Activated naive CD8-positive, alpha-beta T cell treated with anti-CD3 and anti-CD28 coated beads, Interleukin-2, amount 10 ng/mL, durations not matched to agents 7 days and 5 days (primary cell): ENCODE data around the gene KRTAP10-9. TPM values are rescaled to one million over a fixed set of nuclear protein-coding genes. Genes with fewer than 3 reads are reported as not detected.
"Not testable (repeated sequence)": the region's sequence is repeated elsewhere in the genome, so short reads cannot be mapped to it uniquely, and the experiment has no call there.

Experiments
- ATAC-seq: fragments of 150-1000 bp; cut with Tn5 transposase; one replicate; pipeline ENCODE4 v1.10.0; 2021; ENCODE audit warnings: low read depth, moderate library complexity
- POLR2A ChIA-PET: fragments of 350-600 bp; sonication (Branson Sonifier 250); formaldehyde crosslinking; loops from one replicate; lab custom pipeline; 2021; ENCODE audit warnings: antibody characterized with exemption; lab: Charles Lee
- DNase-seq: peaks from one replicate; pipeline ENCODE4 v3.0.0; 2021
- H3K27ac Mint-ChIP-seq: one replicate; pipeline ENCODE4 v1.8.0; 2022; ENCODE audit warnings: mild to moderate bottlenecking, mixed read lengths
- H3K27me3 Mint-ChIP-seq: one replicate; pipeline ENCODE4 v1.8.0; 2022; ENCODE audit warnings: mild to moderate bottlenecking, moderate library complexity, mixed read lengths
- H3K36me3 Mint-ChIP-seq: one replicate; pipeline ENCODE4 v1.8.0; 2021; ENCODE audit warnings: mild to moderate bottlenecking, mixed read lengths
- H3K4me1 Mint-ChIP-seq: one replicate; pipeline ENCODE4 v1.8.0; 2021; ENCODE audit warnings: mixed read lengths
- H3K4me3 Mint-ChIP-seq: one replicate; pipeline ENCODE4 v1.8.0; 2022; ENCODE audit warnings: mild to moderate bottlenecking, moderate library complexity, mixed read lengths
- H3K9me3 Mint-ChIP-seq: one replicate; pipeline ENCODE4 v1.8.0; 2021; ENCODE audit warnings: mixed read lengths
- total RNA-seq, 2 experiments: library from RNA; stranded (reverse); gene quantifications; one replicate each; pipeline ENCODE4 v1.2.3, GENCODE V29; 2021

The KRTAP10-9 gene
- total RNA-seq, 2 experiments from 2014 or later = not detected

- H3K4me3 Mint-ChIP-seq, H3K27me3 Mint-ChIP-seq, ATAC-seq, H3K36me3 Mint-ChIP-seq, DNase-seq, POLR2A ChIA-PET, H3K4me1 Mint-ChIP-seq, H3K27ac Mint-ChIP-seq: not testable (repeated sequence)
- H3K9me3 Mint-ChIP-seq = peaks cover 15% of the 10 kb centered on the region
Measured at GRCh38 chr21:44646366-44647221, 19.7 kb downstream of the KRTAP10-9 start, which contains the start of gene KRTAP10-11. Gene KRTAP10-11 (plus strand): TSS chr21:44646414. CDS start chr21:44646459, 45 bp downstream.

DNA sequence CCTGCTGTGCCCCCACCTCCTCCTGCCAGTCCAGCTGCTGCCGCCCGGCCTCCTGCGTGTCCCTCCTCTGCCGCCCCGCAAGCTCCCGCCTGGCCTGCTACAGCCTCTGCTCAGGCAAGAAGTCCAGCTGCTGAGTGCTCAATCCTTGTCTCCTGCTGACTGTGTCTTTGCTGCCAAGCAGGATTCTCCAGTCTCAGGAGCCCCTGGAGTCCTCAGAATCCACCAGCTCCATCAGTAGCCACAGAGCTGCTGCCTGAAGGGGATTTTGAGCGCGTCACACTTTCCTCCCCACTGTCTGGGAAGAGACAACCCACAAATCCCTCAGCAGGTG is 20.3 kb downstream of the KRTAP10-9 start:
- POLR2A ChIA-PET = no interaction called here
- no peak for ATAC-seq
- Mint-ChIP-seq H3K36me3 (peaks cover 7% of the 10 kb centered on the region), H3K27me3 (no peaks in the 10 kb centered on the region), H3K9me3 (peaks cover 13% of the 10 kb centered on the region), H3K4me3 (no peak overlapping the region), H3K4me1 (peaks cover 2% of the 10 kb centered on the region), H3K27ac (no peak overlapping the region)
- no peak for DNase-seq

DNA sequence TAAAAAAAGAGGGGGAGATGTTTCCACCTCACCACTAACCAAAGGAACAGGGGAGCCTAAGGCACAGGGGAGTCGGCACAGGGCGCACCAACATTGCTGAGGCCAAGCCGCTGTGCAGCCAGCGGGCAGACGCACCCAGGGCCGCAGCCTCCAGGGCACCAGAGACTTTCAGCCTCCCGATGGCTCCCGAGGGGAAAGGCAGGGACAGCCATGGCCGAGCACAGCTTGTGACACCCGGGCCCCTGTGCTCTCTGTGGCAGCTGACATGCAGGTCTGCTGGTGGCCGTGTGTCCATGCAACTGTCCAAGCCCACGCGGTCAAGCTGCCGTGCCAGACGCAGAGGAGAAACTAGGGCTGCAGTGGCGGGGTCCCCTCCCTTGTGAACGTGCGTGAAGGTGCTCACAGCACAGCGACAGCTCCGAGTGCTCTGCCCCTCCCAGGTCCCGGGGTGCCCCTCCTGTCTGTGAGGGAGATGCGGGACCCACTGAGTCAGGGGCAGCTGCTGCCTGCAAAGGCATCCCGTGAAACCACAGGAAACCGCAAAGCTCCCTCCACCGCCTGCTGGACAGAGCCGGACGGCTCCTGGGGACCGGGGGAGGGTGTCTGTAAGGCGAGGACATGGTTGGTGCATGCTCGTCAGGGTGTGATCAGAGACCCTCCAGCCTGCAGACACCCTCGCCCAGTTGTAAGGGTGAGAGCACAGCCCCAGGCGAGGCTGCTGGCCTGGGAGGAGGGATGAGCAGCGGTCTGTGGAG is 21.8 kb downstream of the KRTAP10-9 start:
- Mint-ChIP-seq H3K9me3 (peaks cover 13% of the 10 kb centered on the region), H3K4me3 (no peak overlapping the region), H3K4me1 (peaks cover 2% of the 10 kb centered on the region), H3K27ac (no peak overlapping the region), H3K36me3 (peaks cover 9% of the 10 kb centered on the region), H3K27me3 (no peaks in the 10 kb centered on the region)
- no peak for DNase-seq
- POLR2A ChIA-PET = no interaction called here
- no peak for ATAC-seq

GRCh38 chr21:44649521-44650100 is 22.7 kb downstream of the KRTAP10-9 start:
- Mint-ChIP-seq H3K27ac (no peak overlapping the region), H3K4me3 (no peak overlapping the region), H3K27me3 (no peaks in the 10 kb centered on the region), H3K9me3 (peaks cover 17% of the 10 kb centered on the region), H3K36me3 (peaks cover 7% of the 10 kb centered on the region), H3K4me1 (peaks cover 9% of the 10 kb centered on the region)
- ATAC-seq (no peak), DNase-seq (no peak)
- POLR2A ChIA-PET = no interaction called here

- no peak for DNase-seq
- Mint-ChIP-seq H3K27me3 (no peaks in the 10 kb centered on the region), H3K36me3 (peaks cover 2% of the 10 kb centered on the region), H3K4me3 (no peak overlapping the region), H3K4me1 (peaks cover 11% of the 10 kb centered on the region), H3K27ac (no peak overlapping the region), H3K9me3 (peaks cover 15% of the 10 kb centered on the region)
- POLR2A ChIA-PET = no interaction called here
- ATAC-seq = no peak
Measured at GRCh38 chr21:44650265-44650972, 23.5 kb downstream of the KRTAP10-9 start.

DNA sequence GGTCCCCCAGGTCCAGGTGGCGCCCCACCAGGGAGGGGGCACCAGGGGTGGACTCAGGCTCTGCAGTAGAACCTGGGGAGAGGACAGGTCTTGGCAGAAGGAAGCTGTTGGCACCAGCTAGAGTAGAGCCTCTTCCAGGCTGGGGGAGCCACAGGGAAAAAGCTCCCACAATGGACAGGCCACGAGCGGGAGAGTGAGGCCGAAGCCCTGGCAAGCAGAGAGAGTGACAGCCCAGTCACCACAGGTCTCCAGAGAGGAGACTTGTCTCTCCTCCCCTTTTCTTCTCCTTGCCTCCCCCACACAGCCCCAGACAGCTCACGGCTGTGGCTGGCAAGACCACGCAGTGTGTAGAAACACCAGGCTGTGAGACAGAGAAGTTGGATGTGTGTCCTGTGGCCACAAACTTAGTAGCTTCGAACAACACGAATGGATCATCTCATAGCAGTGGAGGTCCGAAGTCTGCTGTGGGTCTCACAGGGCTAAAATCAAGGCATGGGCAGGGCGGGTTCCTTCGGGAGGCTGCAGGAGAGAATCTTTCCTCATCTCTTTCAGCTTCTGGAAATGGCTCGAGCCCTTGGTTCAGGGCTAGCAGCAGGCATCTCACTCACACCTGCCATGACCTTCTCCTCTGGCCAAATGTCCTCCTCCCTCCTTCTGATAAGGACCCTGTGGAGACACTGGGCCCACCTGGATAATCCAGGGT is 24.2 kb downstream of the KRTAP10-9 start:
- peaks cover 11% of the 10 kb centered on the region for H3K4me1 Mint-ChIP-seq
- peaks cover 7% of the 10 kb centered on the region for H3K36me3 Mint-ChIP-seq
- no peak overlapping the region for H3K4me3 Mint-ChIP-seq
- ATAC-seq (no peak), DNase-seq (no peak)
- POLR2A ChIA-PET = no interaction called here
- H3K9me3 Mint-ChIP-seq = peaks cover 16% of the 10 kb centered on the region
- no peaks in the 10 kb centered on the region for H3K27me3 Mint-ChIP-seq
- H3K27ac Mint-ChIP-seq = no peak overlapping the region

GRCh38 chr21:44653123-44653522 is 26.2 kb downstream of the KRTAP10-9 start:
- peaks cover 26% of the 10 kb centered on the region for H3K36me3 Mint-ChIP-seq
- H3K27ac Mint-ChIP-seq = no peak overlapping the region
- H3K4me1 Mint-ChIP-seq = peaks cover 24% of the 10 kb centered on the region
- ATAC-seq (no peak), DNase-seq (no peak)
- POLR2A ChIA-PET = no interaction called here
- H3K4me3 Mint-ChIP-seq = no peak overlapping the region
- no peaks in the 10 kb centered on the region for H3K27me3 Mint-ChIP-seq
- H3K9me3 Mint-ChIP-seq = peaks cover 32% of the 10 kb centered on the region

DNA sequence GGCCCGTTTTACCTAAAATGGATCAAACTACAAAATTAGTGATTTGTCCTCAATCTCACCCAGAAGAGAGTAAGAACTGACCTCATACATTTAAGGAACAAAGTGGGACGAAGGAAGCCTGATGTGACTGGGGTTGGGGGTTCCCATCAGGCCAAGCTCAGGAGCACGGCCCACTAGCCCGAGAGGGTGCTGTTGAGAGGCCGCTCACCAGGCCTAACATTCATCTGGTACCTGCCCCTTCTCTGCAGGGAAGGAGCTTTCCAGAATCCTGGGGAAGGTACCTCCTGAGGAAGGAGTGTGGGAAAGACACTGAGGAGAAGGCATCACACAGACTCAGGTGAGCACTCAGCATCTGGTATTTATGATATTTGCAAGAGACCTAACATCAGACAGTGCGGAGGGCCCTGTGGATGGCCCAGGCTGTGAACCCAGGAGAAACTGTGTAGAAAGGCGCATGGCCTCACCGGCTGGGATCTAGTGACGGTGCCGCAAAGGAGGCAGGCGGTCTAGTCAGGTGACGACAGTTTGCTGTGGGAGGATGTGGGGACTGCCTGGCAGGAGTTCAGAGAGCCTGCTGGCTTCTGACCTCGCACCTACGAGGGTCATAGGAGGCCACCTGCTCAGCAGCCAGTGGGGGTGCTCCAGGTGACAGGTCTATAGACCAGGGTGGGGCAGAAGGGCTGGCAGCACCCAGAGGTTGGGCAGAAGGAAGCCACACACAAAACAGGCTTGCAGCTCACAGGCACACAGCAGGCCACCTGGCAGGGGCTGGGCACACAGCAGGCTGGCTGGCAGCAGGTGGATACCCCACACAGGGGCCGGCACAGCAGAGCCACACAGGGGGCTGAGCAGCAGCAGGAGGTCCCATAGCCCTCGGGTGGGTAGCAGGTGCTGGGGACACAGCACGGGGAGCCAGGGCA is 27.0 kb downstream of the KRTAP10-9 start:
- peak overlapping the region; percentile 77 for H3K27ac Mint-ChIP-seq
- H3K36me3 Mint-ChIP-seq = peaks cover 33% of the 10 kb centered on the region
- DNase-seq = no peak
- H3K4me1 Mint-ChIP-seq = peaks cover 32% of the 10 kb centered on the region
- ATAC-seq = no peak
- no peak overlapping the region for H3K4me3 Mint-ChIP-seq
- peaks cover 36% of the 10 kb centered on the region for H3K9me3 Mint-ChIP-seq
- POLR2A ChIA-PET = no interaction called here
- H3K27me3 Mint-ChIP-seq = no peaks in the 10 kb centered on the region

DNA sequence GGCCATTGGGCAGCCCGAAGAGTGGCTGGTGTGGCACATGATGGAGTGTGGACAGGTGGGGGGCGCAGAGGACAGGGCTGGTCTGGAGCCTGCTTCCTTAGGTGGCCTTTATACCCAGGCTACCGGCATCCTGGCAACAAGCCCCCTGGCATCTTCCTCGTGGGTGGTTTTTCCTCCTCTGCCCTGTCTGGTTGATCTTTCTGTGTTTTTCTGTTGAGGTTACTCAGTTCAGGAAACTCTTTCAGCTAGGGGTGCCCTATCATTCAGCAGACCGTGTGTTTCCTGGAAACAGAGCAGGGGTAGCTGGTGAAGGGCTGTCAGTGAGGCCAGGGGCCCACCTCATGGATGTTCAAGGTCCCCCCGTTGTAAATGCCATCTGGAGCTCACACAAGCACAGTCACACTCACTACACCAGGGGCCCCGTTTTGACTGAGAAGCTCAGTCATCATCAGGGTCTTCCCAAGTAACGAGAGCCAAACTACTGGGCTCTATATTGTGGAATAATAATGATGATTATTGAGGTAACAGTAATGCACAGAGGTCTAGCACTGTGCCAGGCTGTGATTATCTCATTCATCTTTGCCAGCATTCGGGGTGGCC is 27.8 kb downstream of the KRTAP10-9 start, which contains the start of gene KRTAP12-4:
KRTAP12-4 (minus strand) TSS at position 84 of the 600 bp plus-strand sequence; CDS start at position 39, 45 bp downstream.
- DNase-seq = no peak
- H3K4me3 Mint-ChIP-seq = peak within 1 kb of the TSS; percentile 30
- H3K27me3 Mint-ChIP-seq = no peaks in the 10 kb centered on the region
- H3K36me3 Mint-ChIP-seq = peaks cover 40% of the 10 kb centered on the region
- no peak for ATAC-seq
- peak within 1 kb of the TSS; percentile 77 for H3K27ac Mint-ChIP-seq
- peaks cover 37% of the 10 kb centered on the region for H3K4me1 Mint-ChIP-seq
- POLR2A ChIA-PET = no interaction called here
- H3K9me3 Mint-ChIP-seq = peaks cover 37% of the 10 kb centered on the region

DNA sequence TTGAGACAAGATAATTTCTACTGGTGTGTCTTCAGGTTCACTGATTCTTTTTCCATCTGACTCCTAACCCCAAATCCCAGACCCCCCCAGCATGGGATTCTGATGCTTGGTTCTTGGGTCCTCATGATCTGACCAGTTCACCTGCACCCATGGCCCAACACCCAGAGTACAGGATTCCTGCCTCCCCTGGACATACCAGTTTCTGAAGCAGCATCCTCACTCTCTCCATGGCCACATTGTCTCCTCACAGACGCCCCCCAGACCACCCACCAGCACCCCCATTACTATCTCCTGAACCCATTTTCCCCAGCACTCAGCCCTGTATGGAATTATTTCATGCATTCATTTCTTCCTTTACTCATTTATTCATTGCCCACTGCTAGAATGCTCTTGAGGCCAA is 30.0 kb downstream of the KRTAP10-9 start:
- peak overlapping the region; percentile 90 for H3K27ac Mint-ChIP-seq
- peaks cover 45% of the 10 kb centered on the region for H3K9me3 Mint-ChIP-seq
- peaks cover 38% of the 10 kb centered on the region for H3K4me1 Mint-ChIP-seq
- no peaks in the 10 kb centered on the region for H3K27me3 Mint-ChIP-seq
- DNase-seq (no peak), ATAC-seq (no peak)
- H3K36me3 Mint-ChIP-seq = peaks cover 51% of the 10 kb centered on the region
- POLR2A ChIA-PET = interaction anchor here (1.1 to 1.4 kb wide), 3 partner anchors 38 to 217 kb away, joined by 3 to 8 read pairs (median 6); partner anchors contain the start of gene PTTG1IP
- H3K4me3 Mint-ChIP-seq = peak overlapping the region; percentile 65
